SH-SY5Y (cell line): ENCODE results near the gene CKAP5.

ENCODE experiments used
- GATA2 ChIP-seq: IDR thresholded peaks from 2 replicates; pipeline ENCODE4 v1.6.1; 2011; ENCODE audit warnings: mild to moderate bottlenecking, low read depth, low read length
- GATA3 ChIP-seq: IDR thresholded peaks from 2 replicates; pipeline ENCODE4 v1.6.1; 2011; ENCODE audit warnings: low read depth, mild to moderate bottlenecking, low read length, moderate library complexity

DNA sequence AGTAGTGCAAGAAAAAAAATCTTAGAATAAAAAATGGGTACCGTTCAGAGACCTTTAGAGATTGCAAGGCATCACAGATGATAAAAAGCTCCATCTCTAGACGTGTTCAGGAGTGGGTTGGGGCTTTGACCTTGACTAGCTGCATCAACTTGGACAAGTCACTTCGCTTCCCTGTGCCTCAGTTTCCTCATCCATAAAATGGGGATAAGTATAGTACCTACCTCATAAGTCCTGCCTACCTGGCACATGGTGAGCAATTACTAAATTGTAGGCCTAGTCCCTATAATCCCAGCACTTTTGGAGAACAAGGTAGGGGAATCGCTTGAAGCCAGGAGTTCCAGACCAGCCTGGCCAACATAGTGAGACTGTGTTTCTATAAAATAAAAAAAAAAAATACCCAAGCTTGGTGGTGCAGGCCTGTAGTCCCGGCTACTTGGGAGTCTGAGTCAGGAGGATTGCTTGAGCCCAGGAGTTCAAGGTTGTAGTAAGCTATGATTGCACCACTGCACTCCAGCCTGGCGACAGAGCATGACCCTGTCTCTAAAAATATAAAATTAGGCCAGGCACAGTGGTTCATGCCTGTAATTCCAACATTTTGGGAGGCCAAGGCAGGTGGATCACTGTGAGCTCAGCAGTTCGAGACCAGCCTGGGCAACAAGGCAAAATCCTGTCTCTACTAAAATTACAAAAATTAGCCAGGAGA is 133.1 kb downstream of the CKAP5 start:
- TF ChIP-seq GATA3: no peak
- TF ChIP-seq GATA2: no peak
